SH-SY5Y (cell line): ENCODE data around the gene UBE2D2.
A peak's percentile ranks its signal among the peaks of the same experiment; 100 is the strongest.

Experiments used
- GATA2 ChIP-seq: IDR thresholded peaks from 2 replicates; pipeline ENCODE4 v1.6.1; 2011; ENCODE audit warnings: mild to moderate bottlenecking, low read depth, low read length
- GATA3 ChIP-seq: IDR thresholded peaks from 2 replicates; pipeline ENCODE4 v1.6.1; 2011; ENCODE audit warnings: low read depth, mild to moderate bottlenecking, low read length, moderate library complexity

- peak; percentile 84 for TF ChIP-seq GATA2
- TF ChIP-seq GATA3: no peak
Observed at GRCh38 chr5:139660923-139661814, 100.0 kb downstream of the UBE2D2 start.
